Activated CD4-positive, CD25-positive, alpha-beta regulatory T cell treated with anti-CD3 and anti-CD28 coated beads, Interleukin-2, amount 50 U/mL, for 16 hours (primary cell): ENCODE data around the gene CHD6.

Source experiments
- DNase-seq: peaks from one replicate; pipeline ENCODE4 v3.0.0-alpha.2; 2020; ENCODE audit warnings: low read depth, low spot score

CHD6 gene

GRCh38 chr20:41366546-41367392 lies 251.4 kb downstream of the CHD6 start, which contains the start of gene EMILIN3:
Gene EMILIN3, minus strand, starts transcription at chr20:41366818. Its CDS starts 184 bp downstream, at chr20:41366634.
- DNase-seq, result no peak

- DNase-seq, result no peak
These were observed 252.2 kb downstream of the CHD6 start for GRCh38 chr20:41365777-41366545.

DNA sequence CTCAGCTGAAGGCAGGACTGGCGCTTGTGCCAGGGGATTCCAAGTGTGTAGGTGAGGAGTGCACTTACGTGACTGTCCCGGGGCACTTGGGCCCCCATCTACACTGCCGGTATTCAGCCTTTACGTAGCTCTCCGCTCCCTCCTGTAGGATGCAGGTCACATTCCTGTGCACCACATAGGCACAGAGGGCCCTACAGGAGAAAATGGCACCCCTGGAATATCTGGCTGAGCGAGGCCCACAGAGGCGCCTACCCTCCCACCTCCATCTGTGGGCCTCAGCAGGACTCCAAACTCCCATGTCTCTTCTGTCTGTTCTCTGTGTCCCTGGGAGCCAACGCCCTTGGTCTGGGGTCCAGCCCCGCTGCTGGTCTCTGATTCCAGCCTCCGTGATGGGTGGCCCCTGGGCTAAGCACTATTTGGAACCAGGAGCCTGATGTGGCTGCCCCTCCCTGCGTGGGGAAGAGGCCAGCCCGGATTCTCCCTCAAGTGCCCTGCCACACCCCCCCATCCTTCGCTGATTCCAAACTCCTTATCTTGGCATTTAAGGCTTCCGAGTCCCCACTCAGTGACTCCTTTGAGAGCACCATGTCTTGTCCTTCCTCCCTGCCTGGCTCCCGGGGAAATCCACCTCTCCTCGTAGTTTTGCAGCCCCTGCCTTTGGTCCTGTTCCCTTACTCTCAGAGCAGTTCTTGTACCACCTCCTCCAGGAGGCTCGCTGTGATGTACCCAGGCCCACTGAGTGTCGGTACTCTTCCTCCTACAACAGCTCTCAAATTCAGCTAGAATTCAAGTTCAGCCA lies 253.0 kb downstream of the CHD6 start:
- DNase-seq, result no peak

- DNase-seq, result no peak
These were observed 253.8 kb downstream of the CHD6 start for GRCh38 chr20:41364236-41364855.

DNA sequence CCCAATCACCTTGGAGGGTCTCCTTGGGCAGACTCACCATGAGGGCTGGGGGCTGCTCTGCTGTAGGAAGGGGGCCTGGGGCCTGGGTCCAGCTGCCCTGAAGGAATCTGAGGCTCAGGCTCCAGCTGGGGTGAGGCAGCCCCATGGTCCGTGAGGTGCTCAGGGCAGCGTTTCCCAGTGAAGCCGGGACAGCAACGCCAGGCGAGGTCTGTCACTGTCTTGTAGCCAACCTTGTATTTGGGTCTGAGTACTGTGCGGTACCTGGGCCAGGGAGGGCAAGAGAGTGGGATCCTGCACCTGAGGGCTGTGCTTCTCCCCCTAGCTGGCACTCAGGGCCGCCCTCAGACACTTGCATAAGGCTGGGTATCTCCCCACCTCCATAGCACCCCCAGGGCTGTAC lies 254.6 kb downstream of the CHD6 start:
- no peak for DNase-seq

DNA sequence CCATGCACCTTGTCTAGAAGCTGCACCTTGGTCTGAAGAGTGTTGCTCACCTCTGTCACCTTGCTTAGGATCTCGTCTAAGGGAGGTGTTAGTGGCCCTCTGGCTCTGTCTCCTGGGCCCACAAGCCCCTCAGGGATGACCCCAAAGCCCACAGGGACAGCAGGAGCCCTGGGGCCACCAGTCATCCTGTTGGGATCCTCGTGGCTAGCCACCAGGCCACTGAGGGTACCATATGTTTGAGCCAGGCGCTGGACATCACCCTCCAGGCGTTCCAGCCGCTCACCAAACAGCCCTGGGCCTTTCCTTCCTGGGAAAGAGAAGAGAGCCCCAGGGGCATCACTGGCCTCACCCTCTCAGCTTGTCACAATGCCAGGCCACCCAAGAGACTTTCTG lies 255.4 kb downstream of the CHD6 start:
- no peak for DNase-seq

DNA sequence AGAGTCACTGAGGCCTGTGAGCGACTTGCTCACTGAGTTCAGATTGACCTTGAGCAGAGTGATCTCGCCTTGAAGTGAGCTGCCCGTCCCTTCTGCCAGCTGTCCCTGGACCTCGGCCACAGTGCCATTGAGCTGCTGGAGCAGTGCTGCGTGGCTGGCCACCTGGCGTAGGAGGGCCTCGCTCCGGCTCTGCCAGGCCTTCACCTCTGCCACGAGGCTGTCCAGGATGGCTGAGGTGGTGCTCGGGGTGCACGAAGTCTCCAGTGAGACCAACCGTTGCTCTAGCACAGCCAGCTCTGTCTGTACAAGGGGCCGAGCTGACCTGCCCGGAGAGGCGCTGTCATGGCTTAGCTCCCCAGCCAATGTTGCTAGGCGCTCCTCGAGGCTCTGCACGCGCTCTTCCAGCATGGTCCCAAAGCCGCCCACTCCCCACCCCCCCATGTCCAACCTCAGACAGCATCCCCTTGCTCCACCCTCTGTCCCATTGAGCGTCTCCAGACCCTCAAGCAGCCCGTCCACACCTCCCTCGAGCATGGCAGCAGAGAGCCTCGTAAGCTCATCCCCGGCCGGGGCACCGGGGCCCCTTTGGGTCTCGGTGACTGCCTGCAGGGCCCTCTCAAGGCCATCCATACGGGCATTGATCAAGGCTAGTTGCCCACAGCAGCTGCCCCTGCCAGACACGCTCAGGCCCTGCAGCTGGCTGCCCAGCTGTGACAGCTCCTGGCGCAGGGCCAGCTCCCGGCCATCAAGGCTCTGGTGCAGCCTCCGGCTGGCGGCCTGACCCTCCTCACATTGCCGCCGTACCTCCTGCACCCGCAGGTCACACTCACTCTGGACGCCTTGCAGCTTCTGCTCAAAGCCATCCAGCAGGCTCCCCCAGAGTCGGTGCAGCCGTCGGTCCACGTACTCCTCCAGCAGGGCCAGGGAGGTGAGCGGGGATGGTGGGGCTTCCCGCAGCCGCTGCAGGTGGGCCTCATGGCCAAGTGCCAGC lies 256.1 kb downstream of the CHD6 start:
- DNase-seq, result no peak

GRCh38 chr20:41360831-41361756 lies 257.1 kb downstream of the CHD6 start:
- DNase-seq, result no peak

GRCh38 chr20:41359541-41360011 lies 258.6 kb downstream of the CHD6 start:
- no peak for DNase-seq

- no peak for DNase-seq
These were observed 259.5 kb downstream of the CHD6 start for GRCh38 chr20:41358717-41359116.

- no peak for DNase-seq
These were observed 259.9 kb downstream of the CHD6 start for GRCh38 chr20:41358230-41358629.

DNA sequence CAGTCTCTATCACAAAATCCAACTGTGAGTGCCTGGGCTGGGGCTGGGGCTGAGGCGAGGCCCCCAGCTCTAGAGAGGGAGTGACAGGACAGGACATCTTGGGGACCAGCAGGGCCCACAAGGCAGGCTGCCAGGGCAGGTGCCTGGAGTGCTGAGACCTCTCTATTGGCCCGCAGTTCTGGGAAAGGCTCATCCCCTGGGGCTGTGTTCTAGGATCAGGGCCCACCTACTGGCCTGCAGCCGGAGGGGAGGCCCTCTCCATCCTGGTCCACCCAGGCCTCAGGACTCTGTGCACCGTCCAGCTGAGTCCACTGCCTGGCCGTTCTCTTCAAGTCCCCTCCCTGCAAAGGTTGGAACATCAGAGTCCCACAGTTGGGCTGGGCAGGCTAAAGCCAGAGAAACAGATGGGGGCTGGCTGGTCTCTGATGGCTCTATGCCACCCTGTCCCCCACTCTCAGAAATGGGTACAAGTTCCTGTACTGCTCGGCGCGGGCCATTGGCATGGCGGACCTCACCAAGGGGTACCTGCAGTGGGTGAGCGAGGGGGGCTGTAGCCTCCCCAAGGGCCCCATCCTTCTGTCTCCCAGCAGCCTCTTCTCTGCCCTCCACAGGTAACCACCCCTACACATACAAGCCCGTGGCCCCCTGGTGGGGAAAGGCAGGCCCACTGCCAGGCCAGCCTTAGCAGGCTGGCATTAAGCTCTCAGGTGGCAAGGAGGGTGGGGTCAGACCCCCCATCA lies 260.6 kb downstream of the CHD6 start:
- DNase-seq, result no peak

GRCh38 chr20:41356951-41357350 lies 261.2 kb downstream of the CHD6 start:
- no peak for DNase-seq

DNA sequence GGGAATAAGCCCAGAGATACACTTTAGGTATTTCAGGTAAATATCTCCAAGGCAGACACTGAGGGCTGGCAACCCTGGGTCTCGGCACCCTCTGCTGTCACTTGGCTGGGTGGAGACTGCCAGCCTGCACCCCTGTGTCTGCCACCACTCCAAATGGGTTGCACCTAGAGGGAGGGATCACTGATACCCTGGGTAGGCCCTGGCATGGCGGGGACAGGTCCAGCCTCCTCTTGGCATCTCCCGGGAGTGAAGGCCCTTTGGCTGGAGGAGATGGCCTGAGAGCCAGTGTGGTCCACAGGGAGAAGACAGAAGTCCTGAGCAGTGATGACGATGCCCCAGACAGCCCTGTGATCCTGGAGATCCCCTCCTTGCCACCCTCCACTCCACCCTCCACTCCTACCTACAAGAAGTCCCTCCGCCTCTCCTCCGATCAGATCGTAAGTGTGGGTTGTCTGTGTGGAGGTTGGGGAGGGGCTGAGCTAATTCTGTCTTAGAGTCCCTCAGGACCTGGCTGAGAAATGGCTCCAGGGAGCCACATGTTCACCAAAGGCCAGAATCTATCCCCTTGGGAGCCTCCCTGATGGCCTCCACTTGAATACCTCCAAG lies 262.5 kb downstream of the CHD6 start:
- DNase-seq, result no peak

GRCh38 chr20:41355192-41355591 lies 263.0 kb downstream of the CHD6 start:
- no peak for DNase-seq

- DNase-seq, result no peak
These were observed 264.6 kb downstream of the CHD6 start for GRCh38 chr20:41353530-41353929.

DNA sequence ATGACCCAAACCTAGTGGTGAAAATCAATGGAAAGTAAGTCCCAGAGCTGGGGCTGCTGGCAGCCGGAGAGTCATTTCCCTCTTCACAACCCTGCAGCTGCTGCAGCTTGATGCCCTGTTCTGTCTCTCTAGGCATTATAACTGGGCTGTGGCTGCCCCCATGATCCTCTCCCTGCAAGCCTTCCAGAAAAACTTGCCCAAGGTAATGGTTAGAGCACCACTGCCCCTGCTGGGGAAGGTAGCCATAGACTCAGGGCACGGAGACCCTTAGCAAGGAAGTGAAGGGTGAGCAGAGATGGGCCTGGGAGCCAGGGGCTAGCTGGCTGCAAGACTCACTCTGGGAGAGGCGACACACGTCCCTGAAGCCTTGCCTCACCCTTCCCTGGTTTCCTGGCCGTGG lies 265.5 kb downstream of the CHD6 start:
- no peak for DNase-seq

DNA sequence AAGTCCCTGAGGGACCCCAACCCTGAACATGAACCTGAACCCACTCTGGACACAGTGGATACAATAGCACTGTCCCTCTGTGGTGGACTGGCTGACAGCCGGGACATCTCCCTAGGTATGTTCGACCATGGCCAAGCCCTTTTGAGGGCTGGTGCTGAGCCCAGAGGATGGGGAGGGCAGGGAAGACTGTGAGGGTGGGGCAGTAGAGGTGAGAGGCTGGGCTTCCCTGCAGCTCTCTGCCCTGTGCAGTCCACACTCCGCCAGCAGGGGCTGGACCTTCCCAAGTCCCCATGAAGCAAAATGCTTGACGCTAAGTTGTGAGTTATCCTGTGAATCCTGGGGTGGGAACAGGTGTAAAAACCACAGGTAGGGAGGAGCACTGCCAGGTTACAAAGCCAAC lies 266.1 kb downstream of the CHD6 start:
- no peak for DNase-seq
